GM18508 (cell line): ENCODE data around the gene AFF2.

Experiments used
- ATAC-seq: cut with Tn5 transposase; IDR thresholded peaks from one replicate; pipeline ENCODE4 v1.9.1; 2021; ENCODE audit warnings: moderate number of reproducible peaks; ENCODE audit not compliant: insufficient read depth, unreplicated experiment

The AFF2 gene

GRCh38 chrX:148500423-148501385, at the start of gene AFF2:
TSS of gene AFF2 (plus strand) at chrX:148500617. CDS start at chrX:148501098, 481 bp downstream.
- ATAC-seq = no peak

- no peak for ATAC-seq
Measured at GRCh38 chrX:148457279-148457678, 43.1 kb upstream of the AFF2 start.

- ATAC-seq = peak; percentile 84
Measured at GRCh38 chrX:148459343-148459742, 41.1 kb upstream of the AFF2 start.

GRCh38 chrX:148466292-148466691, 34.1 kb upstream of the AFF2 start:
- ATAC-seq = peak; percentile 98

GRCh38 chrX:148470324-148470723, 30.1 kb upstream of the AFF2 start:
- ATAC-seq = no peak

- ATAC-seq = no peak
Measured at GRCh38 chrX:148474030-148474429, 26.4 kb upstream of the AFF2 start.

- no peak for ATAC-seq
Measured at GRCh38 chrX:148492057-148492456, 8.4 kb upstream of the AFF2 start.

GRCh38 chrX:148495176-148495575, 5.2 kb upstream of the AFF2 start:
- no peak for ATAC-seq

GRCh38 chrX:148498067-148498466, 2.4 kb upstream of the AFF2 start:
- ATAC-seq = no peak

GRCh38 chrX:148499638-148500422, 587 bp upstream of the AFF2 start:
- ATAC-seq = no peak

GRCh38 chrX:148501386-148502066, 1.1 kb downstream of the AFF2 start:
- ATAC-seq = no peak

- ATAC-seq = no peak
Measured at GRCh38 chrX:148504506-148504905, 4.1 kb downstream of the AFF2 start.

GRCh38 chrX:148507418-148507817, 7.0 kb downstream of the AFF2 start:
- no peak for ATAC-seq

- no peak for ATAC-seq
Measured at GRCh38 chrX:148512453-148512852, 12.0 kb downstream of the AFF2 start.

GRCh38 chrX:148513661-148514060, 13.2 kb downstream of the AFF2 start:
- ATAC-seq = no peak

GRCh38 chrX:148517176-148517575, 16.8 kb downstream of the AFF2 start:
- ATAC-seq = no peak

GRCh38 chrX:148522006-148522405, 21.6 kb downstream of the AFF2 start:
- no peak for ATAC-seq

- ATAC-seq = no peak
Measured at GRCh38 chrX:148523303-148524080, 23.1 kb downstream of the AFF2 start.

GRCh38 chrX:148530464-148531077, 30.2 kb downstream of the AFF2 start:
- no peak for ATAC-seq
